ENCODE results near the gene ARGLU1.

GRCh38 chr13:106536244-106537034, 31.5 kb downstream of the ARGLU1 start:
- peak in 5 of 7 experiments; percentile 82 to 97 (median 89) for TF ChIP-seq CTCF (IDR thresholded peaks at IDR 0.05)
- TF ChIP-seq POLR2AphosphoS5 (IDR thresholded peaks at IDR 0.05): peak in 2 of 3 donors; percentile 31 to 85

All from stomach (tissue), 4 donors.